Measurements from ENCODE around the gene SCAPER. TPM values are rescaled to one million over a fixed set of nuclear protein-coding genes. Genes with fewer than 3 reads are reported as not detected.

Gene SCAPER
- total RNA-seq, 2 experiments from 2014 or later = 31.4 to 32.7 TPM

DNA sequence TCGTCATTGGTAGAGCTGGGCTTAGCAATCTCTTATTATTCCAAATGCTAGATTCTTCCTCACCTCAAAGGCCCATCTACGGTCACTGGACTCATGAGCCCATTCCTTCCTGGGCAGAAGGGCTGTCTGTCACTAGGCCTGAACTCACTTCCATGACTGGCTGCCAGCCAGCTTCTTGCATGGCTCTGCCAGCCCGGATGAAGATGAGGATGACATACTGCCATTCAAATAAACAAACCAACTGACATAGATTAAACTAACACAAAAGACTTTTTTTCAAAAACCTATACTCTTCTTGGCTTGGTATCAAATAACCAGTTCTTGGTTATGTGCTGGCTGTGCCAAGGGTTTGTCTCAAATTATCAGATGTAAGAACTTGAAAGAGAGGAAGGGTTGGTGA, 544.7 kb downstream of the SCAPER start:
- DNase-seq (no peak), ATAC-seq (no peak)
- Mint-ChIP-seq H3K36me3 (ENCODE audit: low read depth) (peaks cover 4% of the 10 kb centered on the region), H3K4me3 (no peak overlapping the region), H3K9me3 (no peaks in the 10 kb centered on the region), H3K27me3 (no peaks in the 10 kb centered on the region), H3K27ac (no peak overlapping the region), H3K4me1 (ENCODE audit: low read depth) (no peaks in the 10 kb centered on the region)
- POLR2A ChIA-PET = no interaction called here
- intact Hi-C loops (cut with micrococcal nuclease) = no loop called here
- TF ChIP-seq, protein P1, sequence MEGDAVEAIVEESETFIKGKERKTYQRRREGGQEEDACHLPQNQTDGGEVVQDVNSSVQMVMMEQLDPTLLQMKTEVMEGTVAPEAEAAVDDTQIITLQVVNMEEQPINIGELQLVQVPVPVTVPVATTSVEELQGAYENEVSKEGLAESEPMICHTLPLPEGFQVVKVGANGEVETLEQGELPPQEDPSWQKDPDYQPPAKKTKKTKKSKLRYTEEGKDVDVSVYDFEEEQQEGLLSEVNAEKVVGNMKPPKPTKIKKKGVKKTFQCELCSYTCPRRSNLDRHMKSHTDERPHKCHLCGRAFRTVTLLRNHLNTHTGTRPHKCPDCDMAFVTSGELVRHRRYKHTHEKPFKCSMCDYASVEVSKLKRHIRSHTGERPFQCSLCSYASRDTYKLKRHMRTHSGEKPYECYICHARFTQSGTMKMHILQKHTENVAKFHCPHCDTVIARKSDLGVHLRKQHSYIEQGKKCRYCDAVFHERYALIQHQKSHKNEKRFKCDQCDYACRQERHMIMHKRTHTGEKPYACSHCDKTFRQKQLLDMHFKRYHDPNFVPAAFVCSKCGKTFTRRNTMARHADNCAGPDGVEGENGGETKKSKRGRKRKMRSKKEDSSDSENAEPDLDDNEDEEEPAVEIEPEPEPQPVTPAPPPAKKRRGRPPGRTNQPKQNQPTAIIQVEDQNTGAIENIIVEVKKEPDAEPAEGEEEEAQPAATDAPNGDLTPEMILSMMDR (IDR thresholded peaks at IDR 0.05) = no peak
- CTCF ChIA-PET = no interaction called here

DNA sequence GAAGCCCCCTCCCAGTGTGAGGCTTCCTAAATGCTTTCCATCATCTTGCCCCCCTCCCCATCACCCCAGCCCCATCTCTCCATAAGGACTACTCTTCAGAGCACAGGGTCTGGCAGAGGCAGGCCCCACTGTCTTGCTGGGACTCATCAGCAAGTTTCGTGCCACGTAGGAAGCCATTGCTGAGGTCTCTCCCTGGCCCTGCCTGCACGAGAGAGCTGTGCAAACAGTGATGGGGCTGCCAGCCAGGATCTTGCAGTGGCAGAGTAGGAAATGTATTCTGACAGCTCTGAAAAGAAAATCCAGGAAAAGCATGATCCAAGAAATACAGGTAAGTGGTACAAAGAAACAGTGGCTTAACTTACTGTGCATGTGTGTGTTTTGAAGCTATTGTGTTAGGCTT, 546.0 kb downstream of the SCAPER start:
- POLR2A ChIA-PET = interaction anchor here (0.6 kb wide), 1 partner anchor 126 kb away, joined by 3 read pairs; no protein-coding TSS in a partner anchor
- Mint-ChIP-seq H3K4me3 (no peak overlapping the region), H3K27me3 (no peaks in the 10 kb centered on the region), H3K27ac (no peak overlapping the region), H3K36me3 (ENCODE audit: low read depth) (peaks cover 4% of the 10 kb centered on the region), H3K9me3 (no peaks in the 10 kb centered on the region), H3K4me1 (ENCODE audit: low read depth) (no peaks in the 10 kb centered on the region)
- intact Hi-C loops (cut with micrococcal nuclease) = no loop called here
- CTCF ChIA-PET = no interaction called here
- TF ChIP-seq, protein P1 (IDR thresholded peaks at IDR 0.05) = no peak
- ATAC-seq = no peak
- DNase-seq = no peak

DNA sequence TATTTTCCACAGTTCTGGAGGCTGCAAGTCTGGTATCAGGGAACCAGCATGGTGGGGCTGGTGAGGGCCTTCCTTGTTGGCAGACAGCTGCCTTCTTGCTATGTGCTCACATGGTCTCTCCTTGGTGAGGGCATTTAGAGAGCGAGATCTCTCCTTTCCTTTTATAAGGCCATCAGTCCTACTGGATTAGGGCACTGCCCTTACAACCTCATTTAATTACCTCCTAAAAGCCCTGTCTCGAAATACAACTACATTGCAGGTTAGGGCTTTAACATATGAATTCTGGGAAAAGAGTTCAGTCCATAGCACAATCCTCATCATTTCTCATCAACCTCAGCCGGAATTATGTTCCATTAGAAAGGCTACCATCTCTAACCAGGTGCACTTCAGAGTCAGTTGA, 546.7 kb downstream of the SCAPER start:
- POLR2A ChIA-PET = no interaction called here
- CTCF ChIA-PET = no interaction called here
- intact Hi-C loops (cut with micrococcal nuclease) = no loop called here
- H3K36me3 Mint-ChIP-seq (ENCODE audit: low read depth) = peaks cover 4% of the 10 kb centered on the region
- DNase-seq = no peak
- TF ChIP-seq, protein P1 (IDR thresholded peaks at IDR 0.05) = no peak
- no peaks in the 10 kb centered on the region for H3K4me1 Mint-ChIP-seq (ENCODE audit: low read depth)
- no peaks in the 10 kb centered on the region for H3K27me3 Mint-ChIP-seq
- no peak for ATAC-seq
- no peak overlapping the region for H3K4me3 Mint-ChIP-seq
- H3K27ac Mint-ChIP-seq = no peak overlapping the region
- H3K9me3 Mint-ChIP-seq = no peaks in the 10 kb centered on the region

DNA sequence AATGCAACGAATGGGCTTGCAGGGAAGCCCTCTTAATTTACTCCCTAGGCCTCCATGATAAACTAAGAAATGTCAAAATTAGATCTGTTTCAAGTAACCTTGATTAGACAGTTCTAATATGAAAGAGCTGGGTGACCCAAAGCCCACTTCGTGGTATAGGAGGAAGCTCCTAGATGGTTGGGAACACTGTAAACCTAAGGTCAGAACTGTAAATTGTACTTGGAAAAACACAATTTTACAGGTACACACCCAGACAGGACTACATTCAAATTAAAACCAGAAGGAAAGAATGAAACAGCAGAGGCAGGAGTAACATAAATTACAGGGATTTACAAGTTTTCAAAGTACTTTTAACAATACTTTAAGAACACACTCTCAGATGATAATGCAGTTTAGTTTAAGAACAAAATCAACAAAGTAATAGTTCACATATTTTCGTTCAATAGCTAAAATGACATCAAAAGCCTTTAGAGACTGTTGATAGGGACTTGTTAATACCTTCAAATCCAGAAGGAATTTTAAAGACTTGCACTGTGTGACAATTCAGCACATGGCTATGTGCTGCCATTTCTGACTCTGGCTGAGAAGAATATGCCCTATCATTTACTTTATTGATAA, 550.2 kb downstream of the SCAPER start:
- ChIA-PET CTCF (no interaction called here), POLR2A (no interaction called here)
- H3K36me3 Mint-ChIP-seq (ENCODE audit: low read depth) = peaks cover 5% of the 10 kb centered on the region
- TF ChIP-seq, protein P1 (IDR thresholded peaks at IDR 0.05) = no peak
- H3K4me3 Mint-ChIP-seq = no peak overlapping the region
- H3K27me3 Mint-ChIP-seq = no peaks in the 10 kb centered on the region
- ATAC-seq (no peak), DNase-seq (no peak)
- intact Hi-C loops (cut with micrococcal nuclease) = no loop called here
- H3K27ac Mint-ChIP-seq = no peak overlapping the region
- H3K4me1 Mint-ChIP-seq (ENCODE audit: low read depth) = no peaks in the 10 kb centered on the region
- no peaks in the 10 kb centered on the region for H3K9me3 Mint-ChIP-seq

DNA sequence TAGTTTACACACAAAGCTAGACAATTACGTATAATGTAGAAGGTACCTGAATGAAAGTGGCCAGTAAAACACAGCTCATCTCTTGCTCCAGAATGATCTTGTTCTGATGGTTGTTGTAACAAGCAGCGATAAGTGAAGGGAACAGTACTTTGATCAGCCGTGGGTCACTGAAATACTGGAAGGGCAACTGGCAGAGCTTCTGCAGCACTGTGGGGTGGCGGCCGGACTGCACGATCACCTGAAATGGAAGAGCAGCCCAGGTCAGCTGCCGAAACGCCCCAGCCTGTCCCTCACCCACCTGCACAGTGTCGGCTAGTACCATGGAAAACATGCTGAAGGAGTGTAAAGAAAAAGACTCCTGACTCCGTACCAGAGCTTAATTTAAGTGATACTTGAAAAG, 551.2 kb downstream of the SCAPER start:
- intact Hi-C loops (cut with micrococcal nuclease) = no loop called here
- Mint-ChIP-seq H3K9me3 (no peaks in the 10 kb centered on the region), H3K36me3 (ENCODE audit: low read depth) (peaks cover 5% of the 10 kb centered on the region), H3K4me1 (ENCODE audit: low read depth) (no peaks in the 10 kb centered on the region), H3K4me3 (no peak overlapping the region), H3K27ac (no peak overlapping the region), H3K27me3 (no peaks in the 10 kb centered on the region)
- ChIA-PET POLR2A (no interaction called here), CTCF (no interaction called here)
- ATAC-seq (no peak), DNase-seq (no peak)
- TF ChIP-seq, protein P1 (IDR thresholded peaks at IDR 0.05) = no peak
